K562 (cell line): Measurements from ENCODE around the gene HPGDS. TPM values are rescaled to one million over a fixed set of nuclear protein-coding genes. Genes with fewer than 3 reads are reported as not detected.

Source experiments
- ATAC-seq: fragments of 200-7000 bp; cut with Tn5 transposase; 3 replicates; pipeline ENCODE4 v1.9.1; 2020; ENCODE audit warnings: moderate library complexity
- BruUV-seq: library from RNA; stranded (reverse); fragments of 400-500 nt; replicated peaks from 2 replicates; lab custom pipeline; 2021; lab: Mats Ljungman, UMichigan
- CTCF ChIA-PET: fragments of 300-600 bp; formaldehyde crosslinking; extraction: SDS; loops from one replicate; lab custom pipeline; 2021; ENCODE audit warnings: low intra/inter-chr PET ratio; lab: Yijun Ruan, JAX
- POLR2A ChIA-PET: fragments of 300-600, 350-650 bp; sonication (Branson Sonifier 250); formaldehyde crosslinking; extraction: SDS; loops from one replicate; lab custom pipeline; 2021; ENCODE audit warnings: antibody characterized with exemption, inconsistent platforms; lab: Yijun Ruan, JAX
- DNase-seq, 4 experiments: peaks; one replicate each; pipeline versions ENCODE4 v3.0.0 to v3.0.0-alpha.2; 2011 to 2018; ENCODE audit warnings: low spot score in 3 of 4, mixed read lengths in 3 of 4; ENCODE audit errors: extremely low read depth in 1 of 4
- FAIRE-seq: peaks from 2 replicates; lab custom pipeline; 2011; peaks lifted over from hg19 to GRCh38; lab: Jason Lieb, UNC
- H2AFZ ChIP-seq: 2 replicates; pipeline ENCODE4 v1.6.0; 2011; ENCODE audit warnings: low read depth, low read length, control low read depth, inconsistent platforms
- H3K27ac ChIP-seq: fragments of 200-600 bp; 3 replicates; pipeline ENCODE4 v1.8.0; 2011; ENCODE audit warnings: low read depth, mild to moderate bottlenecking, control low read depth, inconsistent platforms, low read length, moderate library complexity, mixed read lengths; ENCODE audit errors: extremely low read depth
- H3K27me3 ChIP-seq, 2 experiments: fragments of 300-600 bp in 1 of 2; 2 replicates in 1 of 2; 3 replicates in 1 of 2; pipeline versions ENCODE4 v1.6.0 to v1.8.0; 2011; ENCODE audit warnings: inconsistent platforms in 2 of 2, low read length in 2 of 2, mild to moderate bottlenecking in 1 of 2, mixed read lengths in 1 of 2, moderate library complexity in 1 of 2; ENCODE audit not compliant: control insufficient read depth in 2 of 2, insufficient read depth in 2 of 2
- H3K36me3 ChIP-seq: fragments of 300-600 bp; 3 replicates; pipeline ENCODE4 v1.8.0; 2011; ENCODE audit warnings: mild to moderate bottlenecking, low read length, inconsistent platforms; ENCODE audit not compliant: control insufficient read depth, insufficient read depth
- H3K4me1 ChIP-seq, 2 experiments: fragments of 200-600 bp in 1 of 2; replicated peaks in 1 of 2; 2 replicates in 1 of 2; 3 replicates in 1 of 2; pipeline versions ENCODE4 v1.5.1 to v1.8.0; 2011; ENCODE audit warnings: inconsistent platforms in 2 of 2, low read length in 2 of 2, mild to moderate bottlenecking in 1 of 2, mixed read lengths in 1 of 2, moderate library complexity in 1 of 2; ENCODE audit not compliant: control insufficient read depth in 2 of 2, insufficient read depth in 2 of 2
- H3K4me2 ChIP-seq: 2 replicates; pipeline ENCODE4 v1.6.1; 2011; ENCODE audit warnings: low read length, control low read depth, inconsistent platforms, mixed read lengths; ENCODE audit not compliant: insufficient read depth
- H3K4me3 ChIP-seq: fragments of 200-600 bp; sonication (generic), shearing (Covaris generic); 2 replicates; pipeline ENCODE4 v1.5.1; 2016; ENCODE audit warnings: control low read depth, inconsistent platforms
- H3K79me2 ChIP-seq: fragments of 200-600 bp; 3 replicates; pipeline ENCODE4 v1.8.0; 2011; ENCODE audit warnings: low read length, inconsistent platforms; ENCODE audit not compliant: control insufficient read depth, insufficient read depth
- H3K9ac ChIP-seq, 2 experiments: 2 replicates each; pipeline versions ENCODE4 v1.6.0 to v1.6.1; 2011; ENCODE audit warnings: low read depth in 2 of 2, low read length in 2 of 2, control low read depth in 1 of 2, inconsistent platforms in 1 of 2, mild to moderate bottlenecking in 1 of 2, mixed read lengths in 1 of 2; ENCODE audit not compliant: insufficient read depth in 1 of 2
- H3K9me1 ChIP-seq: one replicate; pipeline ENCODE4 v1.6.0; 2011; ENCODE audit warnings: inconsistent platforms, mild to moderate bottlenecking, low read length, moderate library complexity; ENCODE audit not compliant: control insufficient read depth, insufficient read depth
- H3K9me3 ChIP-seq: replicated peaks from 2 replicates; pipeline ENCODE4 v1.5.1; 2011; ENCODE audit warnings: low read depth, low read length, inconsistent platforms; ENCODE audit not compliant: control insufficient read depth, insufficient read depth
- H4K20me1 ChIP-seq: replicated peaks from 2 replicates; pipeline ENCODE4 v1.6.1; 2011; ENCODE audit warnings: low read length, inconsistent platforms, mixed read lengths; ENCODE audit not compliant: control insufficient read depth, insufficient read depth
- GMEB1 ChIP-seq: fragments of 250-450 bp; sonication (Bioruptor Pico); IDR thresholded peaks from 2 replicates; pipeline ENCODE4 v1.4.0; 2020; ENCODE audit warnings: mild to moderate bottlenecking
- KDM1A ChIP-seq, 2 experiments: fragments of 450-650 bp; IDR thresholded peaks; 2 replicates each; pipeline ENCODE4 v1.6.1; 2016; ENCODE audit warnings: mild to moderate bottlenecking in 2 of 2
- KLF16 ChIP-seq: IDR thresholded peaks from 2 replicates; pipeline ENCODE4 v1.6.1; 2016; ENCODE audit warnings: antibody characterized with exemption
- NKRF ChIP-seq: fragments of 450-650 bp; IDR thresholded peaks from 2 replicates; pipeline ENCODE4 v1.6.1; 2016; ENCODE audit warnings: borderline replicate concordance
- SAFB2 ChIP-seq: fragments of 200-400 bp; formaldehyde crosslinking; IDR thresholded peaks from 2 replicates; pipeline ENCODE4 v1.6.1; 2018; ENCODE audit warnings: borderline replicate concordance, low read length, low read depth, moderate library complexity; ENCODE audit not compliant: severe bottlenecking
- SAP30 ChIP-seq: fragments of 200-600 bp; sonication (generic); IDR thresholded peaks from 2 replicates; pipeline ENCODE4 v1.6.1; 2012; ENCODE audit warnings: borderline replicate concordance, low read depth, mild to moderate bottlenecking, moderate library complexity, low read length, control low read depth, inconsistent platforms; ENCODE audit not compliant: insufficient read depth, poor library complexity, severe bottlenecking
- SRF ChIP-seq, 2 experiments: fragments of 250-450, 450-650 bp in 1 of 2; sonication (Bioruptor Pico) in 1 of 2; sonication (generic) in 1 of 2; formaldehyde crosslinking; IDR thresholded peaks; 2 replicates each; pipeline versions ENCODE4 v1.5.0 to v1.5.1; 2020 to 2022; ENCODE audit warnings: mild to moderate bottlenecking in 1 of 2, missing genetic modification reagents in 1 of 2
- ZBED1 ChIP-seq: IDR thresholded peaks from 2 replicates; pipeline ENCODE4 v1.6.1; 2014
- ZBTB26 ChIP-seq: fragments of 450-650 bp; formaldehyde crosslinking; IDR thresholded peaks from 2 replicates; pipeline ENCODE4 v1.4.0; 2022; ENCODE audit warnings: missing genetic modification characterization
- WGBS: fragments of 100-300 bp; shearing (Covaris generic); methylation state at CpG from one replicate; pipeline ENCODE4 v1.1.6; 2016; ENCODE audit warnings: low coverage, mixed read lengths; ENCODE audit not compliant: insufficient coverage; ENCODE audit errors: missing lambda C conversion rate; 5-methylcytosine and 5-hydroxymethylcytosine counted together
- in situ Hi-C: fragments of 300-500 bp; cut with MboI; formaldehyde crosslinking; loops from 4 replicates; pipeline ENCODE4 v1.15.0; 2018; ENCODE audit warnings: inconsistent platforms, mixed read lengths
- intact Hi-C: fragments of 100-400 bp; cut with micrococcal nuclease; formaldehyde crosslinking; loops from 2 replicates; pipeline ENCODE4 v1.14.2; 2022
- polyA plus RNA-seq, 8 experiments: library from polyadenylated mRNA; depleted of rRNA in 4 of 8; stranded (reverse) in 5 of 8; unstranded in 3 of 8; fragments of >200 nt; fragmentation: Nextera tagmentation in 2 of 8; fragmentation: Illumina TruSeq in 1 of 8; extraction: Ambion mirVana in 2 of 8; extraction: Trizol in 1 of 8; gene quantifications; 2 replicates each; pipeline versions ENCODE4 v1.2.1 to v1.2.3, GENCODE V29; 2011 to 2014; ENCODE audit warnings: inconsistent platforms in 1 of 8, missing spikeins in 1 of 8
- total RNA-seq, 7 experiments: library from RNA; depleted of rRNA in 6 of 7; stranded (reverse); fragments of >200 nt in 6 of 7; fragmentation: Illumina TruSeq in 2 of 7; extraction: Trizol in 2 of 7; gene quantifications; 2 replicates each; pipeline versions ENCODE4 v1.2.1 to v1.2.3, GENCODE V29; 2011 to 2021; ENCODE audit warnings: low replicate concordance in 1 of 7
- TF ChIP-seq, protein P1 (sequence below): IDR thresholded peaks from 2 replicates; pipeline ENCODE4 v1.6.1; 2016; ENCODE audit warnings: missing genetic modification characterization, missing compliant biosample characterization

HPGDS gene
- total and polyA plus RNA-seq, 9 of the 15 experiments (the other 6 are each of a cell fraction or from before 2014, with no cell fraction given) = 0.07 to 0.36 (median 0.14) TPM; not detected in 4

- Histone ChIP-seq H3K4me2 (no peak overlapping the region), H2AFZ (peak overlapping the region; percentile 24; the same call in 1 of the 2 replicates), H3K9me3 (no peaks in the 10 kb centered on the region)
- WGBS = 41% methylated on average over 2 of the region's 2 CpGs
- in situ Hi-C loops = no loop called here
- TF ChIP-seq KLF16 (no peak), SAP30 (no peak), NKRF (no peak), SRF (CRISPR knock-in tag; IDR thresholded peaks at IDR 0.05) (no peak), ZBTB26 (CRISPR knock-in tag) (no peak), GMEB1 (CRISPR knock-in tag) (no peak), ZBED1 (no peak), KDM1A (IDR thresholded peaks at IDR 0.05) (no peak), SAFB2 (no peak)
- TF ChIP-seq, protein P1, sequence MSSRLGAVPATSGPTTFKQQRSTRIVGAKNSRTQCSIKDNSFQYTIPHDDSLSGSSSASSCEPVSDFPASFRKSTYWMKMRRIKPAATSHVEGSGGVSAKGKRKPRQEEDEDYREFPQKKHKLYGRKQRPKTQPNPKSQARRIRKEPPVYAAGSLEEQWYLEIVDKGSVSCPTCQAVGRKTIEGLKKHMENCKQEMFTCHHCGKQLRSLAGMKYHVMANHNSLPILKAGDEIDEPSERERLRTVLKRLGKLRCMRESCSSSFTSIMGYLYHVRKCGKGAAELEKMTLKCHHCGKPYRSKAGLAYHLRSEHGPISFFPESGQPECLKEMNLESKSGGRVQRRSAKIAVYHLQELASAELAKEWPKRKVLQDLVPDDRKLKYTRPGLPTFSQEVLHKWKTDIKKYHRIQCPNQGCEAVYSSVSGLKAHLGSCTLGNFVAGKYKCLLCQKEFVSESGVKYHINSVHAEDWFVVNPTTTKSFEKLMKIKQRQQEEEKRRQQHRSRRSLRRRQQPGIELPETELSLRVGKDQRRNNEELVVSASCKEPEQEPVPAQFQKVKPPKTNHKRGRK (tag) = no peak
- TF ChIP-seq, all 486 proteins: peak for 0
- Histone ChIP-seq H3K4me1 (peaks cover 2 to 3% of the 10 kb centered on the region in 2 experiments; a peak in 2 of 5 replicates), H3K36me3 (no peaks in the 10 kb centered on the region), H3K4me3 (no peak overlapping the region), H3K79me2 (no peaks in the 10 kb centered on the region), H3K9me1 (no peaks in the 10 kb centered on the region), H4K20me1 (no peaks in the 10 kb centered on the region), H3K9ac (no peak overlapping the region), H3K27ac (no peak overlapping the region), H3K27me3 (no peaks in the 10 kb centered on the region; a peak in 1 of 5 replicates)
- FAIRE-seq = no peak
- POLR2A ChIA-PET = interaction anchor here (0.9 kb wide), 1 partner anchor 129 kb away, joined by 3 read pairs; no protein-coding TSS in a partner anchor
- ATAC-seq = no peak
- CTCF ChIA-PET = no interaction called here
- intact Hi-C loops = loop anchor here (5.0 kb wide), 1 partner anchor 73 kb away; no protein-coding TSS in a partner anchor
- BruUV-seq = no TSS peak
- no peak for DNase-seq
Measured at GRCh38 chr4:94334476-94334875, 8.2 kb downstream of the HPGDS start.
